IMR-90 (cell line): ENCODE measurements around the gene ANKS4B. TPM values are rescaled to one million over a fixed set of nuclear protein-coding genes. Genes with fewer than 3 reads are reported as not detected.

Experiments
- ATAC-seq: fragments of 200-7000 bp; cut with Tn5 transposase; 2 replicates; pipeline ENCODE4 v1.9.1; 2020; ENCODE audit warnings: low read depth, mild to moderate bottlenecking, moderate library complexity
- BruUV-seq: library from RNA; stranded (reverse); fragments of 400-500 nt; replicated peaks from 2 replicates; lab custom pipeline; 2021; lab: Mats Ljungman, UMichigan
- CTCF ChIA-PET: fragments of 300-600 bp; formaldehyde crosslinking; extraction: SDS; loops from one replicate; lab custom pipeline; 2021; ENCODE audit warnings: antibody characterized with exemption; lab: Yijun Ruan, JAX
- POLR2A ChIA-PET: fragments of 300-600 bp; sonication (Branson Sonifier 250); formaldehyde crosslinking; loops from one replicate; lab custom pipeline; 2022; ENCODE audit warnings: antibody characterized with exemption; ENCODE audit not compliant: unreplicated experiment; lab: Charles Lee
- DNase-seq: peaks from one replicate; pipeline ENCODE4 v3.0.0; 2013
- H2AFZ ChIP-seq: replicated peaks from 2 replicates; pipeline ENCODE3; 2013; ENCODE audit warnings: low read length, mild to moderate bottlenecking; ENCODE audit not compliant: poor library complexity
- H2AK5ac ChIP-seq: 2 replicates; pipeline ENCODE4 v1.6.1; 2013; ENCODE audit warnings: low read depth, low read length, inconsistent platforms
- H2AK9ac ChIP-seq: replicated peaks from 2 replicates; pipeline ENCODE3; 2013; ENCODE audit warnings: mild to moderate bottlenecking, low read depth, low read length, moderate library complexity; ENCODE audit not compliant: poor library complexity
- H2BK120ac ChIP-seq: 2 replicates; pipeline ENCODE4 v1.6.1; 2013; ENCODE audit warnings: low read depth, low read length, inconsistent platforms
- H2BK15ac ChIP-seq: 3 replicates; pipeline ENCODE4 v1.6.1; 2013; ENCODE audit warnings: low read depth, low read length, inconsistent platforms
- H2BK20ac ChIP-seq: 2 replicates; pipeline ENCODE4 v1.6.1; 2013; ENCODE audit warnings: low read depth, mild to moderate bottlenecking, inconsistent platforms, low read length, moderate library complexity
- H2BK5ac ChIP-seq: 2 replicates; pipeline ENCODE4 v1.6.1; 2013; ENCODE audit warnings: mild to moderate bottlenecking, low read depth, low read length, inconsistent platforms; ENCODE audit not compliant: poor library complexity, severe bottlenecking
- H3K14ac ChIP-seq: replicated peaks from 2 replicates; pipeline ENCODE4 v1.6.1; 2013; ENCODE audit warnings: low read depth, low read length, inconsistent platforms
- H3K18ac ChIP-seq: 2 replicates; pipeline ENCODE4 v1.6.1; 2013; ENCODE audit warnings: low read depth, low read length, control low read depth
- H3K23ac ChIP-seq: 2 replicates; pipeline ENCODE4 v1.6.1; 2013; ENCODE audit warnings: low read depth, low read length, inconsistent platforms
- H3K27ac ChIP-seq: 2 replicates; pipeline ENCODE4 v1.5.1; 2013; ENCODE audit warnings: mild to moderate bottlenecking, control low read depth, low read length; ENCODE audit not compliant: insufficient read depth
- H3K27me3 ChIP-seq: 2 replicates; pipeline ENCODE4 v1.6.1; 2013; ENCODE audit warnings: low read length; ENCODE audit not compliant: control insufficient read depth, insufficient read depth
- H3K36me3 ChIP-seq: 2 replicates; pipeline ENCODE4 v1.6.1; 2013; ENCODE audit warnings: low read length, mixed read lengths; ENCODE audit not compliant: control insufficient read depth, insufficient read depth
- H3K4ac ChIP-seq: 2 replicates; pipeline ENCODE4 v1.6.1; 2013; ENCODE audit warnings: low read depth, low read length, inconsistent platforms
- H3K4me1 ChIP-seq: 2 replicates; pipeline ENCODE4 v1.6.1; 2013; ENCODE audit warnings: low read length, mixed read lengths; ENCODE audit not compliant: control insufficient read depth, insufficient read depth
- H3K4me2 ChIP-seq: 2 replicates; pipeline ENCODE4 v1.6.1; 2013; ENCODE audit warnings: low read depth, mild to moderate bottlenecking, control low read depth, low read length, moderate library complexity
- H3K4me3 ChIP-seq: 2 replicates; pipeline ENCODE4 v1.5.1; 2013; ENCODE audit warnings: low read depth, mild to moderate bottlenecking, control low read depth, low read length, moderate library complexity; ENCODE audit not compliant: insufficient read depth
- H3K56ac ChIP-seq: 2 replicates; pipeline ENCODE4 v1.6.1; 2013; ENCODE audit warnings: low read length, inconsistent platforms; ENCODE audit not compliant: insufficient read depth; ENCODE audit errors: extremely low read depth
- H3K79me1 ChIP-seq, 2 experiments: 2 replicates each; pipeline ENCODE4 v1.6.1; 2013; ENCODE audit warnings: low read length in 2 of 2, inconsistent platforms in 1 of 2, low read depth in 1 of 2
- H3K9ac ChIP-seq: 2 replicates; pipeline ENCODE4 v1.6.1; 2013; ENCODE audit warnings: low read depth, low read length, control low read depth
- H3K9me1 ChIP-seq: 2 replicates; pipeline ENCODE4 v1.6.1; 2013; ENCODE audit warnings: low read length, inconsistent platforms; ENCODE audit not compliant: insufficient read depth
- H3K9me3 ChIP-seq: 2 replicates; pipeline ENCODE4 v1.6.1; 2013; ENCODE audit warnings: low read length; ENCODE audit not compliant: control insufficient read depth, insufficient read depth
- H4K20me1 ChIP-seq: 2 replicates; pipeline ENCODE4 v1.6.1; 2013; ENCODE audit warnings: low read length, inconsistent platforms; ENCODE audit not compliant: insufficient read depth
- H4K5ac ChIP-seq: 2 replicates; pipeline ENCODE4 v1.6.1; 2013; ENCODE audit warnings: mild to moderate bottlenecking, low read depth, low read length, control low read depth
- H4K8ac ChIP-seq, 2 experiments: 2 replicates each; pipeline ENCODE4 v1.6.1; 2013; ENCODE audit warnings: low read depth in 2 of 2, low read length in 2 of 2, control low read depth in 1 of 2, inconsistent platforms in 1 of 2
- H4K91ac ChIP-seq: 2 replicates; pipeline ENCODE4 v1.6.1; 2013; ENCODE audit warnings: low read depth, low read length, inconsistent platforms; ENCODE audit not compliant: insufficient read depth
- BHLHE40 ChIP-seq: fragments of 150-350 bp; IDR thresholded peaks from 2 replicates; pipeline ENCODE4 v1.6.1; 2016; ENCODE audit warnings: mild to moderate bottlenecking, low read depth, low read length
- RAD21 ChIP-seq: IDR thresholded peaks from 2 replicates; pipeline ENCODE4 v1.6.1; 2012; ENCODE audit warnings: low read length, improper control_type of control experiment
- WGBS, 2 experiments: methylation state at CpG; one replicate each; pipeline versions ENCODE4 v1.1.5 to v1.1.7; 2013; ENCODE audit warnings: missing lambda C conversion rate in 2 of 2; ENCODE audit not compliant: insufficient read length in 1 of 2; ENCODE audit errors: extremely low coverage in 2 of 2; 5-methylcytosine and 5-hydroxymethylcytosine counted together
- dilution Hi-C: fragments of 300-500 bp; cut with HindIII; formaldehyde crosslinking; loops from one replicate; pipeline ENCODE4 v1.14.3; 2018; ENCODE audit warnings: low sequenced_read_pairs; ENCODE audit not compliant: unreplicated experiment
- in situ Hi-C: fragments of 300-500 bp; cut with MboI; formaldehyde crosslinking; loops from 3 replicates; pipeline ENCODE4 v1.14.3; 2019; ENCODE audit warnings: low sequenced_read_pairs, inconsistent platforms, mixed read lengths
- intact Hi-C: fragments of 100-400 bp; cut with micrococcal nuclease; formaldehyde crosslinking; loops from 2 replicates; pipeline ENCODE4 v1.10.0; 2022
- polyA plus RNA-seq, 3 experiments: library from polyadenylated mRNA; depleted of rRNA; stranded (reverse); fragments of >200 nt; gene quantifications; 2 replicates each; pipeline ENCODE4 v1.2.3, GENCODE V29; 2012; ENCODE audit warnings: low replicate concordance in 1 of 3
- total RNA-seq: library from RNA; depleted of rRNA; stranded (reverse); fragments of >200 nt; gene quantifications from 2 replicates; pipeline ENCODE4 v1.2.3, GENCODE V29; 2012

The ANKS4B gene
- total and polyA plus RNA-seq, 2 of the 4 experiments (the other 2 are of a cell fraction): not detected

DNA sequence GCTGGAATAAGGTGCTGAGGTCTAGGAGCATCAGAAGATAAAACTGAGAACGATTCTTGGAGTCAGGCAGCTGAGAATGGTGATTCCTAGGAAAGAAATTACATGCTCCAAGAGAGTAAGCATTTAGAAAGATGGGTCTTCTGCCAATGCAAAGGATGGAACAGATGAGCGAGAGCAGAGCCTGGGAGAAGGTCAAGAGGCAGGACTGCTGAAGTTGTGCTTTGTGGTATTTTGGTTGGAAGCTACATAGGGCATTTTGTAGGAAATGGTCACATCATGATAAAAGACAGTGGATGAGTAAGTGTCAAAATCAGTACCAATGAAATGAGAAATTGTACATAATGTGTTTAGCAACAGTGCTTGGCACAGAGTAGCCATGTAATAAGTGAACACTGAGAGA is 46.0 kb downstream of the ANKS4B start:
- no peak overlapping the region for H3K56ac ChIP-seq
- dilution Hi-C loops (no loop called here), in situ Hi-C loops (no loop called here), intact Hi-C loops (no loop called here)
- H3K18ac ChIP-seq: no peak overlapping the region
- H3K14ac ChIP-seq: no peak overlapping the region
- no peaks in the 10 kb centered on the region for H3K36me3 ChIP-seq
- no peak overlapping the region for H3K4me3 ChIP-seq
- H4K8ac ChIP-seq: no peak overlapping the region
- no peak overlapping the region for H3K4ac ChIP-seq
- no peaks in the 10 kb centered on the region for H3K79me1 ChIP-seq
- no peak overlapping the region for H2BK20ac ChIP-seq
- H3K9ac ChIP-seq: no peak overlapping the region
- H2BK120ac ChIP-seq: no peak overlapping the region
- no peak overlapping the region for H2BK5ac ChIP-seq
- no peak overlapping the region for H2AFZ ChIP-seq
- no peak overlapping the region for H2AK9ac ChIP-seq
- no peak overlapping the region for H2BK15ac ChIP-seq
- no peak for TF ChIP-seq BHLHE40
- TF ChIP-seq RAD21: no peak
- no CpG with 5 or more reads among the region's 2 CpGs for WGBS, 2 experiments
- no peak overlapping the region for H2AK5ac ChIP-seq
- no peak overlapping the region for H4K91ac ChIP-seq
- ChIA-PET CTCF (interaction anchor here (1.3 to 1.5 kb wide), 3 partner anchors 10 to 91 kb away, joined by 3 to 5 read pairs (median 4); no protein-coding TSS in a partner anchor), POLR2A (no interaction called here)
- H3K27me3 ChIP-seq: peaks cover 73% of the 10 kb centered on the region
- ATAC-seq (no peak), DNase-seq (no peak)
- H3K9me1 ChIP-seq: no peaks in the 10 kb centered on the region
- no peak overlapping the region for H3K4me2 ChIP-seq
- no peak overlapping the region for H4K5ac ChIP-seq
- no peak overlapping the region for H3K23ac ChIP-seq
- H3K4me1 ChIP-seq: no peaks in the 10 kb centered on the region
- peaks cover 3% of the 10 kb centered on the region; the same call in 1 of the 2 replicates for H3K9me3 ChIP-seq
- 0 out of 2 replicates have a peak, but pooled peaks cover 3% of the 10 kb centered on the region for H4K20me1 ChIP-seq
- BruUV-seq: no TSS peak
- H3K27ac ChIP-seq: no peak overlapping the region
